ENCODE data around the gene MAGEB3. TPM values are rescaled to one million over a fixed set of nuclear protein-coding genes. Genes with fewer than 3 reads are reported as not detected.

Gene MAGEB3
- total RNA-seq, 1 experiment from 2014 or later, result not detected

GRCh38 chrX:30217465-30217864, 13.0 kb upstream of the MAGEB3 start:
- no peak for DNase-seq
- no peaks in the 10 kb centered on the region for H3K4me1 ChIP-seq (ENCODE audit: low read length)
- no peaks in the 10 kb centered on the region for H4K20me1 ChIP-seq (ENCODE audit: insufficient read depth, low read depth, low read length)
- no peaks in the 10 kb centered on the region for H3K79me2 ChIP-seq (ENCODE audit: low read length)
- H3K36me3 ChIP-seq (ENCODE audit: insufficient read depth, low read length), result no peaks in the 10 kb centered on the region
- no peak overlapping the region for H3K4me2 ChIP-seq (ENCODE audit: low read depth, low read length, poor library complexity, severe bottlenecking)
- H3K27me3 ChIP-seq (ENCODE audit: low read length), result no peaks in the 10 kb centered on the region
- H3K27ac ChIP-seq (ENCODE audit: low read length), result no peak overlapping the region
- H3K4me3 ChIP-seq (ENCODE audit: low read length), result no peak overlapping the region
- H3K9me2 ChIP-seq (replicated peaks; ENCODE audit: insufficient read depth, low read length), result no peaks in the 10 kb centered on the region
- no peak overlapping the region for H2AFZ ChIP-seq (ENCODE audit: low read length)
- no peak overlapping the region for H3K9ac ChIP-seq (ENCODE audit: low read length)
- H3K9me3 ChIP-seq (ENCODE audit: low read length), result no peaks in the 10 kb centered on the region

DNA sequence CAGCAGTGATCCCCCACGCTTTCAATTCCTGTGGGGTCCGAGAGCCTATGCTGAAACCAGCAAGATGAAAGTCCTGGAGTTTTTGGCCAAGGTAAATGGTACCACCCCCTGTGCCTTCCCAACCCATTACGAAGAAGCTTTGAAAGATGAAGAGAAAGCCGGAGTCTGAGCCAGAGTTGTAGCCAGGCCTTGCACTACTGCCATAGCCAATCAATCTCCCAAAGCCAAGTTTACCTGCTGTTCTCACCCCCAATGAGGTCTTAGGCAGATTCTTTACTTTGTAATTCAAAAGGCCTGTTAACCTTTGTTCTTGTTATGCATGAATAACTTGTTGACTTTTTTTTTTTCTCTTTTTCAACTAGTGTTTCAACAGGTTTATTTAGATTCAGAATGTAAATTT, 11.1 kb upstream of the MAGEB3 start:
- DNase-seq, result no peak
- no peaks in the 10 kb centered on the region for H3K9me2 ChIP-seq (replicated peaks; ENCODE audit: insufficient read depth, low read length)

DNA sequence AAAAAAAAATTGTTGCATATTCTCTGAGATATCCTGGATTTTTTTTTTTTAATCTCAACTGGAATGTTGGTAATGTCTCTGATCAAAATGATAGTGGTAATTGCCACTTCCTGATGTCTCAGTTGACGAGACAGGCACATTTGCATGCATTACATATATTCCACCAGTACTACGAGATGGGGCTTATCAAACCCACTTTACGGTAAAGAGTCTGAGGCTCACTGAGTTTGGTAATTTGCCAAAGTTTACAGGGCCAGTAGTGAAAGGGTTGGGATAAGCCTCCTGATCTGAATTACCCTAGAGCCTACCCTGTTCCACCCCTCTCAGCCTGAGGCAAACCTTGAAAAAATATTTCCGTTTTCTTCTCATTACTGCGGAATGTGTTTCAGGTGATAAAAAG, 9.8 kb upstream of the MAGEB3 start:
- Histone ChIP-seq H2AFZ (ENCODE audit: low read length) (no peak overlapping the region), H3K9me3 (ENCODE audit: low read length) (no peaks in the 10 kb centered on the region), H3K9ac (ENCODE audit: low read length) (no peak overlapping the region), H3K4me2 (ENCODE audit: low read depth, low read length, poor library complexity, severe bottlenecking) (no peak overlapping the region), H3K27me3 (ENCODE audit: low read length) (no peaks in the 10 kb centered on the region), H3K36me3 (ENCODE audit: insufficient read depth, low read length) (no peaks in the 10 kb centered on the region), H3K4me1 (ENCODE audit: low read length) (no peaks in the 10 kb centered on the region), H3K79me2 (ENCODE audit: low read length) (no peaks in the 10 kb centered on the region), H3K27ac (ENCODE audit: low read length) (no peak overlapping the region), H3K9me2 (replicated peaks; ENCODE audit: insufficient read depth, low read length) (no peaks in the 10 kb centered on the region), H4K20me1 (ENCODE audit: insufficient read depth, low read depth, low read length) (no peaks in the 10 kb centered on the region), H3K4me3 (ENCODE audit: low read length) (no peak overlapping the region)
- no peak for DNase-seq

More for the DNA sequence above, 11.1 kb upstream of the MAGEB3 start:
- Histone ChIP-seq H3K4me2 (ENCODE audit: low read depth, low read length, poor library complexity, severe bottlenecking) (no peak overlapping the region), H3K9ac (ENCODE audit: low read length) (no peak overlapping the region), H2AFZ (ENCODE audit: low read length) (no peak overlapping the region), H3K27ac (ENCODE audit: low read length) (no peak overlapping the region), H3K9me3 (ENCODE audit: low read length) (no peaks in the 10 kb centered on the region), H3K36me3 (ENCODE audit: insufficient read depth, low read length) (no peaks in the 10 kb centered on the region), H3K4me3 (ENCODE audit: low read length) (no peak overlapping the region), H3K27me3 (ENCODE audit: low read length) (no peaks in the 10 kb centered on the region), H3K4me1 (ENCODE audit: low read length) (no peaks in the 10 kb centered on the region), H3K79me2 (ENCODE audit: low read length) (no peaks in the 10 kb centered on the region), H4K20me1 (ENCODE audit: insufficient read depth, low read depth, low read length) (no peaks in the 10 kb centered on the region)

GRCh38 chrX:30224536-30224935, 5.9 kb upstream of the MAGEB3 start:
- no peaks in the 10 kb centered on the region for H3K27me3 ChIP-seq (ENCODE audit: low read length)
- no peaks in the 10 kb centered on the region for H4K20me1 ChIP-seq (ENCODE audit: insufficient read depth, low read depth, low read length)
- 0 out of 2 replicates have a peak, but pooled peaks cover 3% of the 10 kb centered on the region for H3K9me3 ChIP-seq (ENCODE audit: low read length)
- no peaks in the 10 kb centered on the region for H3K9me2 ChIP-seq (replicated peaks; ENCODE audit: insufficient read depth, low read length)
- no peak overlapping the region for H3K27ac ChIP-seq (ENCODE audit: low read length)
- H3K36me3 ChIP-seq (ENCODE audit: insufficient read depth, low read length), result no peaks in the 10 kb centered on the region
- H3K9ac ChIP-seq (ENCODE audit: low read length), result no peak overlapping the region
- no peak overlapping the region for H2AFZ ChIP-seq (ENCODE audit: low read length)
- H3K4me1 ChIP-seq (ENCODE audit: low read length), result no peaks in the 10 kb centered on the region
- H3K79me2 ChIP-seq (ENCODE audit: low read length), result no peaks in the 10 kb centered on the region
- no peak overlapping the region for H3K4me3 ChIP-seq (ENCODE audit: low read length)
- DNase-seq, result no peak
- H3K4me2 ChIP-seq (ENCODE audit: low read depth, low read length, poor library complexity, severe bottlenecking), result no peak overlapping the region

DNA sequence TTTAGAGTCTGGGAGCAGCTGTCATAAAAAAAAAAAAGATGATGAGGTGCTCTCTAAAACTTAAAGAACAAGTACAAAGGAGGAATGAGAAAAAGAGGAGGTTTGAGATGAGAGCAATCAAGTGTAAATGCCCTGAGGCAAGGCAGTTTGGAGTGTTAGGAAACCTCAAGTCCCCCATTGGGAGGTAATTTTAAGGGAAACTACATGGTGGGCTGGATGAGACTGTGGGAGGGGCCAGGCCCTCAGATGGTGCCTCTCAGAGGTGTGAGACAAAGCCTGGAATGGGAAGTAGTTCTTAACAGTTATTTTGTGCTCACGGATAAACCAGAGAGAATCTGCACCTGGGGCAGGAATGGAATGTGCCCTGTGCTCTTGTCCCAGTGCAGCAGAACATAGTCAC, 1.9 kb upstream of the MAGEB3 start:
- no peak overlapping the region for H3K27ac ChIP-seq (ENCODE audit: low read length)
- no peak overlapping the region for H3K4me3 ChIP-seq (ENCODE audit: low read length)
- 0 out of 2 replicates have a peak, but pooled peaks cover 3% of the 10 kb centered on the region for H3K9me3 ChIP-seq (ENCODE audit: low read length)
- no peaks in the 10 kb centered on the region for H3K79me2 ChIP-seq (ENCODE audit: low read length)
- H3K36me3 ChIP-seq (ENCODE audit: insufficient read depth, low read length), result no peaks in the 10 kb centered on the region
- H3K4me1 ChIP-seq (ENCODE audit: low read length), result no peaks in the 10 kb centered on the region
- no peak overlapping the region for H3K4me2 ChIP-seq (ENCODE audit: low read depth, low read length, poor library complexity, severe bottlenecking)
- no peak overlapping the region for H2AFZ ChIP-seq (ENCODE audit: low read length)
- no peaks in the 10 kb centered on the region for H4K20me1 ChIP-seq (ENCODE audit: insufficient read depth, low read depth, low read length)
- DNase-seq, result no peak
- H3K27me3 ChIP-seq (ENCODE audit: low read length), result no peaks in the 10 kb centered on the region
- H3K9ac ChIP-seq (ENCODE audit: low read length), result no peak overlapping the region
- no peaks in the 10 kb centered on the region for H3K9me2 ChIP-seq (replicated peaks; ENCODE audit: insufficient read depth, low read length)

DNA sequence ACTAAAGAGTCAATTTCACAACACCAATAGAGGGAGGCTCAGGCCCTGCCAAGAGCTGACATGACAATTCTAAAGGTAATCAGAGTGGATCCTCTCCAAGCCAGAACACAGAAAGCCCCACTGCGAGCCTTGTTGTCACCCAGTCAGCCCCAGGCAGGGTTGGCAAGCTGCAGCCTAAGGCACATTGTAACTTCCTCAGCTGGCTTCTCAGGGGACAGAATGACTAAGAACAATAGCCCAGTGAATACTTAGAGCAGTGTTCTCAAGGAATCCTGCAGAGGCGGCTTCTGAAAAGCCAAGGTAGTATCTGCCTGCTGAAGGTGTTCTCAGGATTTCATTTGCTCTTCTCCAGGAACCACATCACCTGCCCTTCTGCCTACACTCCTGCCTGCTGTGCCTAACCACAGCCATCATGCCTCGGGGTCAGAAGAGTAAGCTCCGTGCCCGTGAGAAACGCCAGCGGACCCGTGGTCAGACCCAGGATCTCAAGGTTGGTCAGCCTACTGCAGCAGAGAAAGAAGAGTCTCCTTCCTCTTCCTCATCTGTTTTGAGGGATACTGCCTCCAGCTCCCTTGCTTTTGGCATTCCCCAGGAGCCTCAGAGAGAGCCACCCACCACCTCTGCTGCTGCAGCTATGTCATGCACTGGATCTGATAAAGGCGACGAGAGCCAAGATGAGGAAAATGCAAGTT, 11.4 kb downstream of the MAGEB3 start, which contains the start of gene MAGEB4:
Gene MAGEB4 (plus strand): TSS at position 277 of the 692 bp plus-strand sequence. CDS start 136 bp downstream, at position 413.
- no peaks in the 10 kb centered on the region for H3K36me3 ChIP-seq (ENCODE audit: insufficient read depth, low read length)
- H3K27ac ChIP-seq (ENCODE audit: low read length), result no peak within 1 kb of the TSS
- DNase-seq, result no peak
- no peak within 1 kb of the TSS for H3K4me2 ChIP-seq (ENCODE audit: low read depth, low read length, poor library complexity, severe bottlenecking)
- H4K20me1 ChIP-seq (ENCODE audit: insufficient read depth, low read depth, low read length), result no peaks in the 10 kb centered on the region
- no peak within 1 kb of the TSS for H3K9ac ChIP-seq (ENCODE audit: low read length)
- H3K79me2 ChIP-seq (ENCODE audit: low read length), result no peaks in the 10 kb centered on the region
- H3K4me3 ChIP-seq (ENCODE audit: low read length), result no peak within 1 kb of the TSS
- no peaks in the 10 kb centered on the region for H3K9me2 ChIP-seq (replicated peaks; ENCODE audit: insufficient read depth, low read length)
- H3K4me1 ChIP-seq (ENCODE audit: low read length), result no peaks in the 10 kb centered on the region
- H2AFZ ChIP-seq (ENCODE audit: low read length), result no peak within 1 kb of the TSS
- H3K9me3 ChIP-seq (ENCODE audit: low read length), result 0 out of 2 replicates have a peak, but pooled peaks cover 4% of the 10 kb centered on the region
- no peaks in the 10 kb centered on the region for H3K27me3 ChIP-seq (ENCODE audit: low read length)

- no peak within 1 kb of the TSS for H2AFZ ChIP-seq (ENCODE audit: low read length)
- H3K4me3 ChIP-seq (ENCODE audit: low read length), result no peak within 1 kb of the TSS
- no peaks in the 10 kb centered on the region for H3K9me2 ChIP-seq (replicated peaks; ENCODE audit: insufficient read depth, low read length)
- H3K9me3 ChIP-seq (ENCODE audit: low read length), result no peaks in the 10 kb centered on the region
- H4K20me1 ChIP-seq (ENCODE audit: insufficient read depth, low read depth, low read length), result no peaks in the 10 kb centered on the region
- no peaks in the 10 kb centered on the region for H3K36me3 ChIP-seq (ENCODE audit: insufficient read depth, low read length)
- no peak within 1 kb of the TSS for H3K9ac ChIP-seq (ENCODE audit: low read length)
- no peaks in the 10 kb centered on the region for H3K4me1 ChIP-seq (ENCODE audit: low read length)
- no peak within 1 kb of the TSS for H3K4me2 ChIP-seq (ENCODE audit: low read depth, low read length, poor library complexity, severe bottlenecking)
- H3K27ac ChIP-seq (ENCODE audit: low read length), result no peak within 1 kb of the TSS
- no peak for DNase-seq
- no peaks in the 10 kb centered on the region for H3K27me3 ChIP-seq (ENCODE audit: low read length)
- no peaks in the 10 kb centered on the region for H3K79me2 ChIP-seq (ENCODE audit: low read length)
These were observed 16.5 kb downstream of the MAGEB3 start, which contains the start of gene MAGEB1 for GRCh38 chrX:30246769-30247489. MAGEB1 (plus strand) TSS chrX:30247146; CDS start chrX:30250494, 3,348 bp downstream.

- H3K27ac ChIP-seq (ENCODE audit: low read length), result no peak overlapping the region
- no peaks in the 10 kb centered on the region for H3K79me2 ChIP-seq (ENCODE audit: low read length)
- no peaks in the 10 kb centered on the region for H3K27me3 ChIP-seq (ENCODE audit: low read length)
- H4K20me1 ChIP-seq (ENCODE audit: insufficient read depth, low read depth, low read length), result no peaks in the 10 kb centered on the region
- H3K36me3 ChIP-seq (ENCODE audit: insufficient read depth, low read length), result no peaks in the 10 kb centered on the region
- no peaks in the 10 kb centered on the region for H3K4me1 ChIP-seq (ENCODE audit: low read length)
- H3K9ac ChIP-seq (ENCODE audit: low read length), result no peak overlapping the region
- no peaks in the 10 kb centered on the region for H3K9me3 ChIP-seq (ENCODE audit: low read length)
- no peaks in the 10 kb centered on the region for H3K9me2 ChIP-seq (replicated peaks; ENCODE audit: insufficient read depth, low read length)
- no peak overlapping the region for H2AFZ ChIP-seq (ENCODE audit: low read length)
- no peak for DNase-seq
- H3K4me2 ChIP-seq (ENCODE audit: low read depth, low read length, poor library complexity, severe bottlenecking), result no peak overlapping the region
- no peak overlapping the region for H3K4me3 ChIP-seq (ENCODE audit: low read length)
These were observed 18.4 kb downstream of the MAGEB3 start for GRCh38 chrX:30248854-30249253.

Measured in Karpas-422 (cell line).